ENCODE measurements around the gene TRIM10.

TRIM10 gene

GRCh38 chr6:30150671-30151395 lies 10.2 kb downstream of the TRIM10 start:
- no peaks in the 10 kb centered on the region for H4K20me1 ChIP-seq (ENCODE audit: insufficient read depth)
- peaks cover 19% of the 10 kb centered on the region for H3K4me1 ChIP-seq (ENCODE audit: low read depth, poor library complexity, severe bottlenecking)
- no peak for TF ChIP-seq CTCF (conservative IDR thresholded peaks at IDR 0.05; ENCODE audit: low read depth, low read length)
- H3K79me2 ChIP-seq (ENCODE audit: insufficient read depth, low read depth): no peaks in the 10 kb centered on the region
- no peaks in the 10 kb centered on the region for H3K27me3 ChIP-seq (ENCODE audit: insufficient read depth, low read depth)
- no peak overlapping the region for H3K9ac ChIP-seq
- no peaks in the 10 kb centered on the region for H3K36me3 ChIP-seq (ENCODE audit: insufficient read depth)
- no peak overlapping the region for H3K4me2 ChIP-seq
- H3K27ac ChIP-seq: no peak overlapping the region
- no peak overlapping the region for H2AFZ ChIP-seq (ENCODE audit: low read depth)
- H3K4me3 ChIP-seq (IDR thresholded peaks at IDR 0.05; ENCODE audit: insufficient read depth, low read depth, low read length): no peak overlapping the region

DNA sequence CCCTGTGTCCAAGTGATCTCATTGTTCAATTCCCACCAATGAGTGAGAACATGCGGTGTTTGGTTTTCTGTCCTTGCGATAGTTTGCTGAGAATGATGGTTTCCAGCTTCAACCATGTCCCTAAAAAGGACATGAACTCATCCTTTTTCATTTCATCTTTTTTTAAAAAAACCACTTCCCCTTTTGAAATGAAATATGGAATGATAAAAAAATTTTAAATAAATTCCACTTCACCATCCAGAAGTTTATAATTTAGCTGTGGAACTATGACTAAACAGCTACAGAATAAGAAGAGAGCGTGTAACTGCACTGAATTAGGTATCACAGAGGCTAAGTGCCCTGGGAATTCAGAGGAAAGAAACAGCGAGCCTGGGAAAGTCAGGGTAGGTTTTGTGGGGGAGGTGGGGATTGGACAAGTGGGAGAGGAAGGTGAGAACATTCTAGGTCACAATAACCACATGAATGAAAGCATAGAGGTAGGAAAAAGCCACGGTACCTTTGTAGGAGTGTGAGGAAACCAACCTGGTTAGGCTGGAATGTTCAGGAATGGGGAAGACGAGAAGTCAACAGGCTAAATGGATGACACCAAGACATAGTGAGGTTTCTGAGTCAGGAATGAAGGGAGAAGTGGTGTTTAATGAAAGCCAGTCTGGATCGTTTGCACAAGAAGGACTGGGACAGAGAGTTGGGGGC lies 11.0 kb downstream of the TRIM10 start:
- no peaks in the 10 kb centered on the region for H3K27me3 ChIP-seq (ENCODE audit: insufficient read depth, low read depth)
- H3K79me2 ChIP-seq (ENCODE audit: insufficient read depth, low read depth): no peaks in the 10 kb centered on the region
- H3K4me2 ChIP-seq: no peak overlapping the region
- no peaks in the 10 kb centered on the region for H4K20me1 ChIP-seq (ENCODE audit: insufficient read depth)
- H3K36me3 ChIP-seq (ENCODE audit: insufficient read depth): no peaks in the 10 kb centered on the region
- H3K27ac ChIP-seq: no peak overlapping the region
- no peak overlapping the region for H2AFZ ChIP-seq (ENCODE audit: low read depth)
- no peak overlapping the region for H3K4me3 ChIP-seq (IDR thresholded peaks at IDR 0.05; ENCODE audit: insufficient read depth, low read depth, low read length)
- no peak overlapping the region for H3K9ac ChIP-seq
- TF ChIP-seq CTCF (conservative IDR thresholded peaks at IDR 0.05; ENCODE audit: low read depth, low read length): no peak
- peaks cover 19% of the 10 kb centered on the region for H3K4me1 ChIP-seq (ENCODE audit: low read depth, poor library complexity, severe bottlenecking)

DNA sequence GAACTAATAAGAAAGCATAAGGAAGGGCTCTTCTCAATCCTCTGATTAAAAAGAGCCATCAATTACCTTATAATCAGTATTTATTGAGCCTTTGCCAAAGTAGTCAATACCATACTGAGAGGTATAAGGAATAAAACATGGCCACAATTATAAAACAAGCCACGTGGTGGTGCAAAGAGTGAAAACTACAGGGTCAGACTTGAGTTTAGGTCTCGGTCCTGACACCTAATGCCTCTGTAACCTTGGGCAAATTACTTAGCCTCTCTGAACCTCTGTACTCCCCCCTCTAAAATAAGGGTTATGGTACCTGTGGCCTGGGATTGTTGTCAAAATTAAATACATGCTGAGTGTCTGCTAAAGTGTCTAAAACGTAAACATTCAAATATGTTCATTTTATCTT lies 11.8 kb downstream of the TRIM10 start:
- no peak overlapping the region for H3K4me3 ChIP-seq (IDR thresholded peaks at IDR 0.05; ENCODE audit: insufficient read depth, low read depth, low read length)
- H3K4me1 ChIP-seq (ENCODE audit: low read depth, poor library complexity, severe bottlenecking): peaks cover 19% of the 10 kb centered on the region
- no peaks in the 10 kb centered on the region for H3K79me2 ChIP-seq (ENCODE audit: insufficient read depth, low read depth)
- H3K27ac ChIP-seq: no peak overlapping the region
- TF ChIP-seq CTCF (conservative IDR thresholded peaks at IDR 0.05; ENCODE audit: low read depth, low read length): no peak
- H3K9ac ChIP-seq: no peak overlapping the region
- H2AFZ ChIP-seq (ENCODE audit: low read depth): no peak overlapping the region
- no peaks in the 10 kb centered on the region for H3K27me3 ChIP-seq (ENCODE audit: insufficient read depth, low read depth)
- no peaks in the 10 kb centered on the region for H4K20me1 ChIP-seq (ENCODE audit: insufficient read depth)
- no peak overlapping the region for H3K4me2 ChIP-seq
- no peaks in the 10 kb centered on the region for H3K36me3 ChIP-seq (ENCODE audit: insufficient read depth)

DNA sequence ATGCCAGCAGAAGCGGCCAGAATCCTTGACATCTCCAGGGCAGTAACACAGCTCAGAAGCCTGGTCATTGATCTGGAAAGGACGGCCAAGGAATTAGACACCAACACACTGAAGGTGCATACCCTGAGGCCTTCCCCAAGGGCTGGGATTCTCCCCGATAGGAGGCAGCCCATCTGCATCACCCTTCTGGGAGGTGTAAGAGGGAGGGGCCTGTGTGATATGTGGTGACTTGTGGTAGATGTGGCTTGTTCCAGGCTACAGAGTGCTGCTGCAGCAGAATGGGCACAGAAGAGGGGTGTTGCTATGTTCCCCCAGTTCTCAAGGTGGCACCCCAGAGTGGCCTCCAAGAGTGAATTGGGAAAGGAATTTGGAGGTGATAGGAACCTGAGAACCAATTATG lies 13.9 kb downstream of the TRIM10 start:
- Histone ChIP-seq H3K27me3 (ENCODE audit: insufficient read depth, low read depth) (no peaks in the 10 kb centered on the region), H3K9ac (no peak overlapping the region), H3K4me3 (IDR thresholded peaks at IDR 0.05; ENCODE audit: insufficient read depth, low read depth, low read length) (no peak overlapping the region), H3K4me1 (ENCODE audit: low read depth, poor library complexity, severe bottlenecking) (peaks cover 19% of the 10 kb centered on the region), H3K79me2 (ENCODE audit: insufficient read depth, low read depth) (no peaks in the 10 kb centered on the region), H3K4me2 (peak overlapping the region; percentile 19; the same call in 1 of the 2 replicates), H3K36me3 (ENCODE audit: insufficient read depth) (no peaks in the 10 kb centered on the region), H3K27ac (no peak overlapping the region), H4K20me1 (ENCODE audit: insufficient read depth) (no peaks in the 10 kb centered on the region), H2AFZ (ENCODE audit: low read depth) (peak overlapping the region; percentile 15; the same call in 1 of the 2 replicates)
- no peak for TF ChIP-seq CTCF (conservative IDR thresholded peaks at IDR 0.05; ENCODE audit: low read depth, low read length)

Measured in KMS-11 (cell line).